GM12872 (cell line): Measurements from ENCODE around the gene ARPC2.

Experiments
- CTCF ChIP-seq: IDR thresholded peaks from 3 replicates; pipeline ENCODE4 v1.5.1; 2011; ENCODE audit warnings: low read depth, mild to moderate bottlenecking, low read length, moderate library complexity; ENCODE audit not compliant: insufficient read depth

ARPC2 gene

DNA sequence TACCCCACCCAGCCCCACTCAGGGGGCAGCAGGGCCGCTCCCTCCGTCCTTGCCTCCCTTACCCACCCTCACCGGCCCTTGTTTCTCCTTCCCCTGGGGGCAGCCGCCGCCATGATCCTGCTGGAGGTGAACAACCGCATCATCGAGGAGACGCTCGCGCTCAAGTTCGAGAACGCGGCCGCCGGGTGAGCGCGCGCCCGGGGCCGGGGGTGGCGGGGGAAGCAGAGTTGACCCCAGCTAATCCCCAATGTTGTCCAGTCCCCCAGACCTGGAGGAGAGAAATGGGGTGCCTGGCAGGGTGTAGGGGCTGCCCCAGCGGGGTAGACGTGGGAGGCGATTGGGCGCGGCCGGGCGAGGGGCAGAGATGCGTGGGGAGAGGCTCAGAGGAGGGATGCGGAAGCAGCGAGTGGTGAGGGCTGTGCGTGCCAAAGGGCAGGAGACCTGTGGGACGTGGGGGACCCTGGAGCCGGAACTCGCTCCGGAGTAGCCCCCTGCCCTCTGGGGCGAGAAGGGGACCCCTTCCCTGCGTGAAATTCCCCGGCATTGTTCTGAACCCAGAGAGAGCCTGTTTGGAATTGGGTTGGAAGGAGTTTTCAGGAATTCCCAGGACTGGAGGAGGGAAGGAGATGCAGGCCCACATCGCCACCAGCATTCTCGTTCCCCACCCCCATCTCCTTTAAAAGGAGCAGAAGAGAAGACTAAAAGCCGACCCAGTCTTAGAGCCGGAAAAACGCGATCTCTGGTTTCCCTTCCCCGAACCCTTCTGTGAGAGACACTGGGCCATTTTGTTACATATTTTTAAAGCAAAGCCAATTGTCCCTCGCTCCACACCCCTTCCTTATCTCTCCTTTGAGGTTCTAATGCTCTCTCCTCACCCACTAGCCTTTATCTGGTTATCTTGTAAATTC is 625 bp downstream of the ARPC2 start:
- no peak for TF ChIP-seq CTCF

DNA sequence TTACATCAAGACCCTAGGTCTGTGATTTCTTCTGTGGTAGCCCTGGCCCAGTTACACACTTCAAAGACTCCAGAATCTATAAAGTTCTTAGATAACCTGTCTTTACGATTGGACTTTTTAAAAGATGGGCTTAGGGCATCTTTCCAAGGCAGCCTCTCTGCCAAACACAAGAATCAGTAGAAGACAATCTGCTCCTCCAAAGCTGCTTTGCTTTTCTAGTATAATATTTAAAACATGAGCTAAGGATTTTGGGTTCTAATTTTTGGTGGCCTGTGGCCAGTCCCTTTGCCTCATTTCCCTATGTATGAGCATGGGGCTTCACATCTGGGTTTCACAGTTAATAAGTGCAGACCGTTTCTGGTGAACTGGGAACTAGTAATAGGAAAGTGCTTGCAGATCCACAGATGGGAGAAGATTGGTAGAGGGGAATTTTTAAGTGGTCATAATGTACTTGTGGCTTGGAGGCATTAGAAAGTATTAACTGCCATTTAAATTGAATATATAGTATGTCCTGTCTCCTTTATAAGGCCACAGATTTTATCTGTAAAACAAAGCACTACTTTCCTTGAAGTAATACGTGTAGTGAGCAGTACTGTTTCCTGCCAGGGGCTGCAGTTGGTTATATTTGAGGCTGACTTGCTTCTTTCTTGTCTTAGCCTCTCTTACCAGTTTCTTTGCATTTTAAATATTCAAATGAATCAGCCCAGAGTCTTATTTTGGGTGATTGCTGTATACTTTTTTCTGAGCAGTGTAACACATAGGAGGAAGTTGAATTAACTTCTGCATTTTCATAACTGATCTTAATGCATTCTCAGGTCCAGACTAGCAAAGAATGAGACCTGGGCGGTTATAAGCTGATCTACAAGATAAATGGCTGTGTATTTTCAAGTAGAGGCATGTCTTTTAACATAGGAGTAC is 1.5 kb downstream of the ARPC2 start:
- TF ChIP-seq CTCF: no peak

- no peak for TF ChIP-seq CTCF
Measured at GRCh38 chr2:218219934-218220333, 2.9 kb downstream of the ARPC2 start.

DNA sequence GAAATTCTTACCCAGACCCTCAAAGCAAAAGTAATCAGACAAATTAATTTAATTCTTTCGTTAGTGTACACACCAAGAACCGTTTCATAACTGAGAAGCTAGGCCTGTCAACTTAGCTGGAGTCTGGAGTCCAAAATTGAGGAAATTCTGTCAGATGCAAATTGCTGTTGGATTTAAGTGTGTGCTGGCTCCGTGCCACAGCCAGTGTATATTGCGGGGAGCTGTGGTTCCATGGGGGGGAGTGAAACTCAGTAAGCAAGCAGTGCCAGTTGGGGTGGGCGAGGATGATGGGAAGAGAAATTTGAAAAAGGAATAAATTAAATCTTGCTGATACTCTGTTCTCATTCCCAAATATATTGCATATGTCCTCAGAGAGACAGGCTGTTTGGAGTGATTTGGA is 4.0 kb downstream of the ARPC2 start:
- no peak for TF ChIP-seq CTCF

GRCh38 chr2:218223046-218223445 is 6.1 kb downstream of the ARPC2 start:
- TF ChIP-seq CTCF: no peak

- no peak for TF ChIP-seq CTCF
Measured at GRCh38 chr2:218224186-218224585, 7.2 kb downstream of the ARPC2 start.

GRCh38 chr2:218226903-218227302 is 9.9 kb downstream of the ARPC2 start:
- no peak for TF ChIP-seq CTCF
